ENCODE results near the gene KRT17. TPM values are rescaled to one million over a fixed set of nuclear protein-coding genes. Genes with fewer than 3 reads are reported as not detected.
A peak's percentile ranks its signal among the peaks of the same experiment; 100 is the strongest.
"Not testable (repeated sequence)": the region's sequence is repeated elsewhere in the genome, so short reads cannot be mapped to it uniquely, and the experiment has no call there.

KRT17 gene
- total RNA-seq, 2 experiments from 2014 or later: not detected

- DNase-seq: peak in 1 of 14 experiments; percentile 19
- H3K27ac Mint-ChIP-seq, H3K9me3 Mint-ChIP-seq: not testable (repeated sequence)
Measured at GRCh38 chr17:41622340-41623183, 1.8 kb downstream of the KRT17 start.

GRCh38 chr17:41621916-41622315 is 2.5 kb downstream of the KRT17 start:
- no peak overlapping the region for H3K27ac Mint-ChIP-seq
- ChIA-PET POLR2A (no interaction called here), CTCF (no interaction called here)
- Histone ChIP-seq H3K9me3 (ENCODE audit: control insufficient read depth in 1 of 2, insufficient read depth in 1 of 2, low read length in 2 of 2) (no peaks in the 10 kb centered on the region), H3K27ac (ENCODE audit: low read depth in 1 of 2, low read length in 2 of 2) (no peak overlapping the region), H3K27me3 (ENCODE audit: control insufficient read depth in 1 of 2, insufficient read depth in 2 of 2, low read length in 2 of 2) (no peaks in the 10 kb centered on the region), H3K4me1 (ENCODE audit: insufficient read depth, low read length) (no peaks in the 10 kb centered on the region), H3K4me3 (ENCODE audit: low read length) (no peak overlapping the region), H3K36me3 (ENCODE audit: insufficient read depth, low read length) (no peaks in the 10 kb centered on the region)
- DNase-seq (no peak), ATAC-seq (ENCODE audit: poor library complexity) (no peak)
- H3K36me3 Mint-ChIP-seq (ENCODE audit: low read depth): no peaks in the 10 kb centered on the region
- no peak overlapping the region for H3K4me3 Mint-ChIP-seq
- no peak for TF ChIP-seq CTCF (IDR thresholded peaks at IDR 0.05)
- intact Hi-C loops (cut with DNase I, micrococcal nuclease): no loop called here
- no peaks in the 10 kb centered on the region for H3K27me3 Mint-ChIP-seq
- H3K9me3 Mint-ChIP-seq: no peaks in the 10 kb centered on the region
- H3K4me1 Mint-ChIP-seq (ENCODE audit: low read depth): no peaks in the 10 kb centered on the region

More at GRCh38 chr17:41622340-41623183, 1.8 kb downstream of the KRT17 start:
- ATAC-seq (ENCODE audit: poor library complexity); POLR2A ChIA-PET; H3K9me3 ChIP-seq (ENCODE audit: control insufficient read depth in 1 of 2, insufficient read depth in 1 of 2, low read length in 2 of 2); H3K36me3 ChIP-seq (ENCODE audit: insufficient read depth, low read length); H3K36me3 Mint-ChIP-seq (ENCODE audit: low read depth); H3K4me1 ChIP-seq (ENCODE audit: insufficient read depth, low read length); H3K27me3 ChIP-seq (ENCODE audit: control insufficient read depth in 1 of 2, insufficient read depth in 2 of 2, low read length in 2 of 2); H3K4me3 ChIP-seq (ENCODE audit: low read length); H3K4me3 Mint-ChIP-seq; H3K27me3 Mint-ChIP-seq; H3K27ac ChIP-seq (ENCODE audit: low read depth in 1 of 2, low read length in 2 of 2); CTCF ChIA-PET; H3K4me1 Mint-ChIP-seq (ENCODE audit: low read depth); intact Hi-C loops (cut with DNase I, micrococcal nuclease): not testable (repeated sequence)

- H3K4me1 ChIP-seq (ENCODE audit: insufficient read depth, low read length); H3K4me3 Mint-ChIP-seq; DNase-seq; H3K36me3 Mint-ChIP-seq (ENCODE audit: low read depth); H3K9me3 ChIP-seq (ENCODE audit: control insufficient read depth in 1 of 2, insufficient read depth in 1 of 2, low read length in 2 of 2); H3K27ac ChIP-seq (ENCODE audit: low read depth in 1 of 2, low read length in 2 of 2); H3K9me3 Mint-ChIP-seq; ATAC-seq (ENCODE audit: poor library complexity); H3K4me1 Mint-ChIP-seq (ENCODE audit: low read depth); H3K4me3 ChIP-seq (ENCODE audit: low read length); H3K36me3 ChIP-seq (ENCODE audit: insufficient read depth, low read length); POLR2A ChIA-PET; H3K27ac Mint-ChIP-seq; H3K27me3 ChIP-seq (ENCODE audit: control insufficient read depth in 1 of 2, insufficient read depth in 2 of 2, low read length in 2 of 2); CTCF ChIA-PET; intact Hi-C loops (cut with DNase I, micrococcal nuclease); H3K27me3 Mint-ChIP-seq: not testable (repeated sequence)
Measured at GRCh38 chr17:41621435-41621817, 2.9 kb downstream of the KRT17 start.

GRCh38 chr17:41620583-41621434 is 3.6 kb downstream of the KRT17 start:
- Histone ChIP-seq H3K4me3 (ENCODE audit: low read length) (no peak overlapping the region), H3K27ac (ENCODE audit: low read depth in 1 of 2, low read length in 2 of 2) (no peak overlapping the region), H3K9me3 (ENCODE audit: control insufficient read depth in 1 of 2, insufficient read depth in 1 of 2, low read length in 2 of 2) (no peaks in the 10 kb centered on the region), H3K4me1 (ENCODE audit: insufficient read depth, low read length) (no peaks in the 10 kb centered on the region), H3K36me3 (ENCODE audit: insufficient read depth, low read length) (no peaks in the 10 kb centered on the region), H3K27me3 (ENCODE audit: control insufficient read depth in 1 of 2, insufficient read depth in 2 of 2, low read length in 2 of 2) (no peaks in the 10 kb centered on the region)
- Mint-ChIP-seq H3K4me1 (ENCODE audit: low read depth) (no peaks in the 10 kb centered on the region), H3K4me3 (no peak overlapping the region), H3K27me3 (no peaks in the 10 kb centered on the region), H3K9me3 (no peaks in the 10 kb centered on the region), H3K27ac (no peak overlapping the region), H3K36me3 (ENCODE audit: low read depth) (no peaks in the 10 kb centered on the region)
- no peak for TF ChIP-seq CTCF (IDR thresholded peaks at IDR 0.05)
- CTCF ChIA-PET: no interaction called here
- peak in 1 of 14 experiments; percentile 22 for DNase-seq
- ATAC-seq (ENCODE audit: poor library complexity): no peak
- intact Hi-C loops (cut with DNase I, micrococcal nuclease): no loop called here
- POLR2A ChIA-PET: no interaction called here

- H3K27me3 ChIP-seq (ENCODE audit: control insufficient read depth in 1 of 2, insufficient read depth in 2 of 2, low read length in 2 of 2); H3K9me3 Mint-ChIP-seq; H3K36me3 Mint-ChIP-seq (ENCODE audit: low read depth); H3K4me1 ChIP-seq (ENCODE audit: insufficient read depth, low read length); H3K36me3 ChIP-seq (ENCODE audit: insufficient read depth, low read length); H3K4me3 ChIP-seq (ENCODE audit: low read length); intact Hi-C loops (cut with DNase I, micrococcal nuclease); H3K27ac Mint-ChIP-seq; H3K4me3 Mint-ChIP-seq; H3K9me3 ChIP-seq (ENCODE audit: control insufficient read depth in 1 of 2, insufficient read depth in 1 of 2, low read length in 2 of 2); H3K27ac ChIP-seq (ENCODE audit: low read depth in 1 of 2, low read length in 2 of 2); CTCF ChIA-PET; ATAC-seq (ENCODE audit: poor library complexity); DNase-seq; H3K4me1 Mint-ChIP-seq (ENCODE audit: low read depth); POLR2A ChIA-PET; H3K27me3 Mint-ChIP-seq: not testable (repeated sequence)
Measured at GRCh38 chr17:41619927-41620582, 4.3 kb downstream of the KRT17 start.

Data from CD4-positive, alpha-beta T cell (primary cell).